DND-41 (cell line): Measurements from ENCODE around the gene CMSS1.

Source experiments
- EZH2 ChIP-seq: IDR thresholded peaks from 3 replicates; pipeline ENCODE4 v1.6.1; 2012; ENCODE audit warnings: borderline replicate concordance, low read depth, mild to moderate bottlenecking, moderate library complexity, low read length, inconsistent platforms; ENCODE audit not compliant: severe bottlenecking
- TF ChIP-seq, protein P1 (sequence below): IDR thresholded peaks from 2 replicates; pipeline ENCODE4 v1.5.1; 2012; ENCODE audit warnings: borderline replicate concordance, low read length, moderate library complexity, mild to moderate bottlenecking; ENCODE audit not compliant: poor library complexity, severe bottlenecking; ENCODE audit errors: extremely low read depth

DNA sequence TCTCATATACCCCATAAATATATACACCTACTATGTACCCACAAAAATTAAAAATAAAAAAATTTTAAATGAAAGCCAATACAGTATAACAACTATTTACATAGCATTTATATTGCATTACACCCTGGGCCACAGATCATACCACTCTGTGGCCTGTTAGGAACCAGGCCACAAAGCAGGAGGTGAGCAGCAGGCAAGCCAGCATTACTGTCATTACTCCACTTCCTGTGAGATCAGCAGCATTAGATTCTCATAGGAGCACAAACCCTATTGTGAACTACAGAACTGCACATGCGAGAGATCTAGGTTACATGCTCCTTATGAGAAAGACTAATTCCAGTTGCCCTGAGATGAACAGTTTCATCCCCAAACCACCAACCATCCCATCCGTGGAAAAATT, 279.2 kb downstream of the CMSS1 start:
- TF ChIP-seq, protein P1, sequence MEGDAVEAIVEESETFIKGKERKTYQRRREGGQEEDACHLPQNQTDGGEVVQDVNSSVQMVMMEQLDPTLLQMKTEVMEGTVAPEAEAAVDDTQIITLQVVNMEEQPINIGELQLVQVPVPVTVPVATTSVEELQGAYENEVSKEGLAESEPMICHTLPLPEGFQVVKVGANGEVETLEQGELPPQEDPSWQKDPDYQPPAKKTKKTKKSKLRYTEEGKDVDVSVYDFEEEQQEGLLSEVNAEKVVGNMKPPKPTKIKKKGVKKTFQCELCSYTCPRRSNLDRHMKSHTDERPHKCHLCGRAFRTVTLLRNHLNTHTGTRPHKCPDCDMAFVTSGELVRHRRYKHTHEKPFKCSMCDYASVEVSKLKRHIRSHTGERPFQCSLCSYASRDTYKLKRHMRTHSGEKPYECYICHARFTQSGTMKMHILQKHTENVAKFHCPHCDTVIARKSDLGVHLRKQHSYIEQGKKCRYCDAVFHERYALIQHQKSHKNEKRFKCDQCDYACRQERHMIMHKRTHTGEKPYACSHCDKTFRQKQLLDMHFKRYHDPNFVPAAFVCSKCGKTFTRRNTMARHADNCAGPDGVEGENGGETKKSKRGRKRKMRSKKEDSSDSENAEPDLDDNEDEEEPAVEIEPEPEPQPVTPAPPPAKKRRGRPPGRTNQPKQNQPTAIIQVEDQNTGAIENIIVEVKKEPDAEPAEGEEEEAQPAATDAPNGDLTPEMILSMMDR, result no peak
- no peak for TF ChIP-seq EZH2
